Globus pallidus (tissue), 1 donor: ENCODE measurements around the gene FLRT2.

Experiments
- DNase-seq: peaks from one replicate; pipeline ENCODE4 v3.0.0-alpha.2; 2015; ENCODE audit warnings: low spot score

FLRT2 gene

GRCh38 chr14:85663256-85663655, 133.3 kb downstream of the FLRT2 start:
- DNase-seq: no peak

GRCh38 chr14:85663667-85664066, 133.7 kb downstream of the FLRT2 start:
- no peak for DNase-seq

DNA sequence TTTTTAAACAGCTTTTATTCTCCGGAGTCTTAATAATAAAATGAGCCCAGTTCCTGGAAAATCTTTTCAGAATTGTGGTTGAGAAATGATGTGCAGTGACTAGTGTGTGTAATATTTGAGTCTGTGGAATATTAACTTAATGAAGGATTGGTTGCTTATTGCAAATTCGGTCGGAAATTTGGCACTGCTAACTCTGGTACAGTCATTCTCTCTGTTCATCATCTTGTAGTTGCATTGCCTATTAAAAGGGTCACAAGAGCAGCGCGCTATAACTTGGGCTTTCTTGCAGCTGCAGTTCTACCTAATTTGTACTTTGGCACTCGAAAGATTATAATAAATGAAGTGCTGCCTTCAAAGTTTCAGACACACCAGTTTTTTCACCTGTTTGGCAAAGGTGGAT, 146.0 kb downstream of the FLRT2 start:
- DNase-seq: no peak

GRCh38 chr14:85686908-85687307, 157.0 kb downstream of the FLRT2 start:
- no peak for DNase-seq

DNA sequence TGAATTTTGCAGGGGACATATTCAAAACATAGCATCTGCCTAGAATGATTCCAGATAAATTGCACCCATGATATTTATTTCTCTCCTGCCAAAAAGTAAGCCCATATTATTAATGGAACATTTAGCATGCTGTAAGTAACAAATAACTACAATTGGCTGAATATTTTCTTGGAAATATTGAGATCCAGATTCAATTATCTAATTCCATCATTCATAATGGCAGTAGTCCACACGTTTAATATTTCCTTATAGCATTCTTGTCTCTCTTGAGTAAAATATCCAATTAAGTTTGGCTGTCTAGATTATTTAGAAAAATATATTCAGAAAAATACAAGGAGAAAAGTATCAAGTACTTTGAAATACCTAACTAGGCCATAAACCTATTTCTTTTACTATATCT, 157.5 kb downstream of the FLRT2 start:
- DNase-seq: no peak

DNA sequence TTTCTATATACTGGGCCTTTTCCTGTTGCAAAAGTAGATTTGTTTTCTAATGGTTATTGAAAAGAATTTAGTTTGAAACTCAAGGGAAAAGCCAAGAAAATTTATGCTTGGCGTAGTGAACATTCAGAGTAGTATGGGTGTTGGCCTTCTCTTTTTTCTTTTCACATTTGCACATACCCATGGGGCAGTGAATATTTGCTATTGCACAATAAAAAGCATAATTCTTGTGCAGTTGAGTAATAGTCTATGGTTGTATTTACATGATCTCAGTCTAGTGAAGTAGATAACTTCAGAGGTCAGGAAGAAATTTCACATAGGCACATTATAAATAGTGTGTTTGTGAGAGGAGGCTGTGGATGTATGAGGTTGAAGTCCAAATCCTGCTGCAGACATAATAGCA, 158.1 kb downstream of the FLRT2 start:
- no peak for DNase-seq

GRCh38 chr14:85695300-85695699, 165.4 kb downstream of the FLRT2 start:
- no peak for DNase-seq

- no peak for DNase-seq
Observed at GRCh38 chr14:85701116-85701515, 171.2 kb downstream of the FLRT2 start.

- DNase-seq: no peak
Observed at GRCh38 chr14:85701763-85702162, 171.8 kb downstream of the FLRT2 start.

DNA sequence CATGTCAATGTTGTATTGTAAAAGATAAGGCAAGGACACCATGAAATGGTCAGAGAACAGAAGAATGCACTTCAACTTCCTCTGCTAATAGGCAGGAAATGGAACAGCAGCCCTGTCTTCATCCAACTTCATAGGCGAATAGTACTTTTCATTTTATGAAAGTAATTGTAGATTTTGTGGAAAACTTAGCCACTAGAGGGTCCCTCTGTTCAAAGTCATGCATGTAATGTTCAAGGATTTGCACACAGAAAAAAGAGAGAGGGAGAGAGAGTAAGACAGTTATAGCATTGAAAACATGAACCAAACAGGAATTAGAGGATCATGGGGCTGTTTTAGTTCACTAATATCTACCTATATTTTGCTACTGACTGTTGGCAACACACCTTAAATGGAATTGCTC, 172.2 kb downstream of the FLRT2 start:
- no peak for DNase-seq

- no peak for DNase-seq
Observed at GRCh38 chr14:85702997-85703396, 173.1 kb downstream of the FLRT2 start.
